H9 (cell line): Measurements from ENCODE around the gene INTS6. TPM values are rescaled to one million over a fixed set of nuclear protein-coding genes. Genes with fewer than 3 reads are reported as not detected.

ENCODE experiments used
- DNase-seq: peaks from one replicate; pipeline ENCODE4 v3.0.0-alpha.2; 2017
- H2AFZ ChIP-seq: one replicate; pipeline ENCODE4 v1.6.1; 2013; ENCODE audit warnings: mild to moderate bottlenecking, low read length, control low read depth, moderate library complexity
- H2AK5ac ChIP-seq: 2 replicates; pipeline ENCODE4 v1.6.1; 2013; ENCODE audit warnings: low read length, control low read depth, mixed read lengths; ENCODE audit not compliant: insufficient read length
- H2BK120ac ChIP-seq: one replicate; pipeline ENCODE4 v1.6.1; 2013; ENCODE audit warnings: low read depth, mild to moderate bottlenecking, low read length, control low read depth, inconsistent platforms; ENCODE audit not compliant: poor library complexity, severe bottlenecking
- H2BK12ac ChIP-seq: 2 replicates; pipeline ENCODE4 v1.6.1; 2013; ENCODE audit warnings: low read length, control low read depth, mixed read lengths, low read depth; ENCODE audit not compliant: insufficient read length
- H2BK15ac ChIP-seq: 2 replicates; pipeline ENCODE4 v1.6.1; 2013; ENCODE audit warnings: low read depth, low read length, control low read depth
- H2BK20ac ChIP-seq: one replicate; pipeline ENCODE4 v1.6.1; 2013; ENCODE audit warnings: low read depth, mild to moderate bottlenecking, low read length, control low read depth, inconsistent platforms; ENCODE audit not compliant: poor library complexity, severe bottlenecking
- H2BK5ac ChIP-seq: 2 replicates; pipeline ENCODE4 v1.6.1; 2013; ENCODE audit warnings: low read length, control low read depth, mixed read lengths; ENCODE audit not compliant: insufficient read length
- H3K14ac ChIP-seq: 2 replicates; pipeline ENCODE4 v1.6.1; 2013; ENCODE audit warnings: low read length, control low read depth; ENCODE audit not compliant: insufficient read depth
- H3K18ac ChIP-seq: 2 replicates; pipeline ENCODE4 v1.6.1; 2013; ENCODE audit warnings: low read depth, mild to moderate bottlenecking, mixed read lengths, low read length, control low read depth; ENCODE audit not compliant: insufficient read length
- H3K23ac ChIP-seq: 2 replicates; pipeline ENCODE4 v1.6.1; 2013; ENCODE audit warnings: low read length, control low read depth, mixed read lengths, low read depth; ENCODE audit not compliant: insufficient read length
- H3K23me2 ChIP-seq: 2 replicates; pipeline ENCODE4 v1.6.1; 2013; ENCODE audit warnings: low read depth, mild to moderate bottlenecking, mixed read lengths, low read length, control low read depth; ENCODE audit not compliant: insufficient read length, poor library complexity, severe bottlenecking
- H3K27ac ChIP-seq: 2 replicates; pipeline ENCODE4 v1.5.1; 2013; ENCODE audit warnings: low read length, control low read depth, mixed read lengths, low read depth; ENCODE audit not compliant: insufficient read length
- H3K27me3 ChIP-seq: 2 replicates; pipeline ENCODE4 v1.6.1; 2013; ENCODE audit warnings: low read length, control low read depth, inconsistent platforms; ENCODE audit not compliant: insufficient read depth
- H3K4ac ChIP-seq: 2 replicates; pipeline ENCODE4 v1.6.1; 2013; ENCODE audit warnings: low read depth, mild to moderate bottlenecking, control low read depth, inconsistent platforms, low read length, moderate library complexity
- H3K4me1 ChIP-seq: 2 replicates; pipeline ENCODE4 v1.6.1; 2013; ENCODE audit warnings: low read length, control low read depth, inconsistent platforms; ENCODE audit not compliant: insufficient read depth
- H3K4me2 ChIP-seq: 2 replicates; pipeline ENCODE4 v1.6.1; 2013; ENCODE audit warnings: low read length, control low read depth, mixed read lengths; ENCODE audit not compliant: insufficient read length, insufficient read depth
- H3K56ac ChIP-seq: 2 replicates; pipeline ENCODE4 v1.6.1; 2013; ENCODE audit warnings: low read depth, mild to moderate bottlenecking, mixed read lengths, low read length, control low read depth; ENCODE audit not compliant: insufficient read length
- H3K79me1 ChIP-seq: 2 replicates; pipeline ENCODE4 v1.6.1; 2013; ENCODE audit warnings: low read depth, mild to moderate bottlenecking, moderate library complexity, low read length, control low read depth, inconsistent platforms; ENCODE audit not compliant: insufficient read depth, poor library complexity, severe bottlenecking
- H3K79me2 ChIP-seq: 2 replicates; pipeline ENCODE4 v1.6.1; 2013; ENCODE audit warnings: low read length, control low read depth, inconsistent platforms; ENCODE audit not compliant: insufficient read depth
- H3K9ac ChIP-seq: 2 replicates; pipeline ENCODE4 v1.6.1; 2013; ENCODE audit warnings: low read length, control low read depth, mixed read lengths; ENCODE audit not compliant: insufficient read length; ENCODE audit errors: extremely low read depth
- H3K9me3 ChIP-seq: one replicate; pipeline ENCODE4 v1.6.1; 2013; ENCODE audit warnings: low read depth, low read length, inconsistent platforms; ENCODE audit not compliant: control insufficient read depth
- H3T11ph ChIP-seq: one replicate; pipeline ENCODE4 v1.6.1; 2013; ENCODE audit warnings: mild to moderate bottlenecking, low read length, control low read depth, inconsistent platforms
- H4K20me1 ChIP-seq: one replicate; pipeline ENCODE4 v1.6.1; 2013; ENCODE audit not compliant: control insufficient read depth, insufficient read length, insufficient read depth
- H4K5ac ChIP-seq: 2 replicates; pipeline ENCODE4 v1.6.1; 2013; ENCODE audit warnings: low read depth, mild to moderate bottlenecking, mixed read lengths, low read length, control low read depth; ENCODE audit not compliant: insufficient read length
- H4K8ac ChIP-seq: replicated peaks from 2 replicates; pipeline ENCODE4 v1.6.1; 2013; ENCODE audit warnings: low read length, control low read depth, mixed read lengths, low read depth; ENCODE audit not compliant: insufficient read length
- H4K91ac ChIP-seq: 2 replicates; pipeline ENCODE4 v1.6.1; 2013; ENCODE audit warnings: low read depth, mild to moderate bottlenecking, moderate library complexity, mixed read lengths, low read length, control low read depth; ENCODE audit not compliant: insufficient read length
- H3K27ac Mint-ChIP-seq, 3 experiments: 2 replicates in 2 of 3; 3 replicates in 1 of 3; pipeline ENCODE4 v1.8.0; 2020 to 2021; ENCODE audit warnings: mixed read lengths in 3 of 3, mild to moderate bottlenecking in 1 of 3, moderate library complexity in 1 of 3
- H3K27me3 Mint-ChIP-seq: 2 replicates; pipeline ENCODE4 v1.8.0; 2021; ENCODE audit warnings: low read depth, mild to moderate bottlenecking, moderate library complexity, mixed read lengths
- H3K36me3 Mint-ChIP-seq, 3 experiments: 2 replicates in 2 of 3; 3 replicates in 1 of 3; pipeline ENCODE4 v1.8.0; 2020 to 2021; ENCODE audit warnings: low read depth in 3 of 3, mixed read lengths in 3 of 3; ENCODE audit not compliant: insufficient read depth in 1 of 3
- H3K4me1 Mint-ChIP-seq, 2 experiments: 2 replicates each; pipeline ENCODE4 v1.8.0; 2020; ENCODE audit warnings: mixed read lengths in 2 of 2
- H3K4me3 Mint-ChIP-seq, 2 experiments: 2 replicates in 1 of 2; 3 replicates in 1 of 2; pipeline ENCODE4 v1.8.0; 2020 to 2021; ENCODE audit warnings: mild to moderate bottlenecking in 2 of 2, mixed read lengths in 2 of 2, moderate library complexity in 1 of 2
- H3K9me3 Mint-ChIP-seq, 2 experiments: 2 replicates in 1 of 2; 3 replicates in 1 of 2; pipeline ENCODE4 v1.8.0; 2020; ENCODE audit warnings: mild to moderate bottlenecking in 2 of 2, mixed read lengths in 2 of 2, moderate library complexity in 1 of 2
- CTCF ChIP-seq: fragments of 200-600 bp; sonication (generic); conservative IDR thresholded peaks from 3 replicates; pipeline ENCODE4 v1.8.0; 2021; ENCODE audit warnings: antibody characterized with exemption, mild to moderate bottlenecking
- WGBS: extraction: QIAGEN DNeasy Blood & Tissue Kit; methylation state at CpG from one replicate; pipeline ENCODE4 v1.1.7; 2013; ENCODE audit warnings: missing lambda C conversion rate, low lambda C conversion rate, mixed read lengths; ENCODE audit not compliant: insufficient read length; ENCODE audit errors: extremely low coverage; 5-methylcytosine and 5-hydroxymethylcytosine counted together
- total RNA-seq: library from RNA; stranded (reverse); gene quantifications from 2 replicates; pipeline ENCODE4 v1.2.1, GENCODE V29; 2021

The INTS6 gene
- total RNA-seq, 1 experiment from 2014 or later = 61.2 TPM

GRCh38 chr13:51341791-51342190 is 111.0 kb downstream of the INTS6 start:
- H2BK15ac ChIP-seq = no peak overlapping the region
- H3K27ac ChIP-seq = no peak overlapping the region
- H2BK20ac ChIP-seq = no peak overlapping the region
- no peak for DNase-seq
- H4K8ac ChIP-seq = no peak overlapping the region
- H4K20me1 ChIP-seq = no peaks in the 10 kb centered on the region
- no peaks in the 10 kb centered on the region for H3K23me2 ChIP-seq
- no peaks in the 10 kb centered on the region for H3K79me2 ChIP-seq
- WGBS = no CpG with 5 or more reads among the region's 4 CpGs
- no peaks in the 10 kb centered on the region for H3K27me3 ChIP-seq
- Mint-ChIP-seq H3K27ac (no peak overlapping the region), H3K36me3 (no peaks in the 10 kb centered on the region), H3K4me3 (no peak overlapping the region), H3K9me3 (no peaks in the 10 kb centered on the region), H3K27me3 (no peaks in the 10 kb centered on the region; the same call in 1 of the 2 replicates), H3K4me1 (peaks cover 27 to 34% of the 10 kb centered on the region in 2 experiments)
- no peak overlapping the region for H2AK5ac ChIP-seq
- TF ChIP-seq CTCF = no peak
- no peak overlapping the region for H2BK120ac ChIP-seq
- H3K56ac ChIP-seq = no peak overlapping the region
- no peaks in the 10 kb centered on the region for H3K9me3 ChIP-seq
- H3K4me1 ChIP-seq = no peaks in the 10 kb centered on the region; the same call in 1 of the 2 replicates
- no peak overlapping the region for H3K14ac ChIP-seq
- no peak overlapping the region for H2BK12ac ChIP-seq
- no peak overlapping the region for H3K9ac ChIP-seq
- H4K5ac ChIP-seq = no peak overlapping the region
- no peak overlapping the region for H3K4me2 ChIP-seq
- H3T11ph ChIP-seq = no peak overlapping the region
- H4K91ac ChIP-seq = no peak overlapping the region
- H2AFZ ChIP-seq = no peak overlapping the region
- H3K4ac ChIP-seq = no peak overlapping the region
- no peaks in the 10 kb centered on the region for H3K79me1 ChIP-seq
- no peak overlapping the region for H3K23ac ChIP-seq
- no peak overlapping the region for H3K18ac ChIP-seq
- no peak overlapping the region for H2BK5ac ChIP-seq
